ENCODE data around the gene EXOC6B. TPM values are rescaled to one million over a fixed set of nuclear protein-coding genes. Genes with fewer than 3 reads are reported as not detected.

The EXOC6B gene
- total and polyA plus RNA-seq, 11 donors: 18.4 to 192 (median 143) TPM

DNA sequence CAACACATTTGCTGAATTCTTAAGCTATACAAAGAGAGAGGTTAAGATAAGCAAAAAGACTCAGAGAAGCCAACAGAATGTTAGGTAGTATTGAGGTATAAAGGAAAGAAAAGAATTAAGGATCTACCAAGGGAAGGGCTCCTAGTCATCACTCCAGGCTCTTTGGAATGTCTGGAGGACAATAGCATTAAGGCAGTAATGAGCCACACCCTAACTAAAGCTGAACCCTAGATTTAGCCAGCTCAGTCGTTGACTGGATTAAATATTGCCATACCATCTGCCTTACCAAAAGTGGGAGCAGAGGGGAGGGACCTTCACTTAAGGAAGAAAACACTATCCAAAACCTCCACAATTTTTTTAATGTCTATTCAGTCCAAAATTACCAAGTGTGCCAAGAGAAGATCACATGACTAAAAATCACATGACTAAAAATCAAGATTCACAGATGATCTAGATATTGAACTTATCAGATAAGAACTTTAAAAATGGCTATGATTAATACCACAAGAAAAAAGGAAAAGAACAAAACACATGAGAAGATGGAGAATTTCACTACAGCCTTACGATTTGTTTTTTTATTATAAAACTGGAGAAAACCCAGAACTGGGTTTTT, 59.7 kb downstream of the EXOC6B start:
- Histone ChIP-seq H3K27me3 (no peaks in the 10 kb centered on the region), H3K27ac (no peak overlapping the region), H3K9me3 (peaks cover 0 to 24% (median 13%) of the 10 kb centered on the region in 12 donors), H3K4me1 (peaks cover 0 to 7% (median 0%) of the 10 kb centered on the region in 12 donors), H3K36me3 (peaks cover 0 to 13% (median 0%) of the 10 kb centered on the region in 9 donors), H3K4me3 (no peak overlapping the region)
- TF ChIP-seq, protein P1, sequence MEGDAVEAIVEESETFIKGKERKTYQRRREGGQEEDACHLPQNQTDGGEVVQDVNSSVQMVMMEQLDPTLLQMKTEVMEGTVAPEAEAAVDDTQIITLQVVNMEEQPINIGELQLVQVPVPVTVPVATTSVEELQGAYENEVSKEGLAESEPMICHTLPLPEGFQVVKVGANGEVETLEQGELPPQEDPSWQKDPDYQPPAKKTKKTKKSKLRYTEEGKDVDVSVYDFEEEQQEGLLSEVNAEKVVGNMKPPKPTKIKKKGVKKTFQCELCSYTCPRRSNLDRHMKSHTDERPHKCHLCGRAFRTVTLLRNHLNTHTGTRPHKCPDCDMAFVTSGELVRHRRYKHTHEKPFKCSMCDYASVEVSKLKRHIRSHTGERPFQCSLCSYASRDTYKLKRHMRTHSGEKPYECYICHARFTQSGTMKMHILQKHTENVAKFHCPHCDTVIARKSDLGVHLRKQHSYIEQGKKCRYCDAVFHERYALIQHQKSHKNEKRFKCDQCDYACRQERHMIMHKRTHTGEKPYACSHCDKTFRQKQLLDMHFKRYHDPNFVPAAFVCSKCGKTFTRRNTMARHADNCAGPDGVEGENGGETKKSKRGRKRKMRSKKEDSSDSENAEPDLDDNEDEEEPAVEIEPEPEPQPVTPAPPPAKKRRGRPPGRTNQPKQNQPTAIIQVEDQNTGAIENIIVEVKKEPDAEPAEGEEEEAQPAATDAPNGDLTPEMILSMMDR (IDR thresholded peaks at IDR 0.05): no peak
- no peak for TF ChIP-seq POLR2A (IDR thresholded peaks at IDR 0.05)
- 70 to 77% (median 72%) methylated on average over 2 of the region's 2 CpGs for WGBS, 4 donors
- peak in 1 of 4 donors; percentile 12 for ATAC-seq
- intact Hi-C loops (cut with DNase I): loop anchor here in 1 of 10 donors (2.0 kb wide), 1 partner anchor 95 kb away; no protein-coding TSS in a partner anchor
- no peak for DNase-seq

DNA sequence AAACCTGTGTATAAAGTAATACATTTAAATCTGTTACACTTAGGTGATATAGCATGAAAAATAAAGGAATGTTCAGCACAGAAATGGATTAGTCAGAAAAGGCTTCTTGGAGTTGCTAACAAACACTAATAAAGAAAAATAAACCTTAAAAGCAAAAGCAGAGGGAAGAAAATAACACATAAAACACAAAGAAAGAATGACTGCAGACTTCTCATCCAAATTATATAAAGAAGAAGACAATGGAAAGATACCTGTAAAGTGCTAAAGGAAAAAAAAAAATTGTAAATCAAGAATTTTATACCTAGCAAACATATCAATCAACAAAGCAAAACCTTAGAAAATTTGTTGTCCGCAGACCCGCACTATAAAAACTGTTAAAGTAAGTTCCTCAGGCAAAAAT, 63.6 kb downstream of the EXOC6B start:
- WGBS, 4 donors: 96 to 98% (median 97%) methylated on average over 2 of the region's 2 CpGs
- no peak for DNase-seq
- no peak for ATAC-seq
- TF ChIP-seq, protein P1 (IDR thresholded peaks at IDR 0.05): no peak
- TF ChIP-seq POLR2A (IDR thresholded peaks at IDR 0.05): no peak
- Histone ChIP-seq H3K4me3 (no peak overlapping the region), H3K4me1 (peaks cover 0 to 25% (median 8%) of the 10 kb centered on the region in 12 donors), H3K27me3 (no peaks in the 10 kb centered on the region), H3K27ac (no peak overlapping the region), H3K36me3 (peaks cover 0 to 19% (median 0%) of the 10 kb centered on the region in 9 donors), H3K9me3 (peaks cover 0 to 27% (median 13%) of the 10 kb centered on the region in 12 donors)
- intact Hi-C loops (cut with DNase I): no loop called here

DNA sequence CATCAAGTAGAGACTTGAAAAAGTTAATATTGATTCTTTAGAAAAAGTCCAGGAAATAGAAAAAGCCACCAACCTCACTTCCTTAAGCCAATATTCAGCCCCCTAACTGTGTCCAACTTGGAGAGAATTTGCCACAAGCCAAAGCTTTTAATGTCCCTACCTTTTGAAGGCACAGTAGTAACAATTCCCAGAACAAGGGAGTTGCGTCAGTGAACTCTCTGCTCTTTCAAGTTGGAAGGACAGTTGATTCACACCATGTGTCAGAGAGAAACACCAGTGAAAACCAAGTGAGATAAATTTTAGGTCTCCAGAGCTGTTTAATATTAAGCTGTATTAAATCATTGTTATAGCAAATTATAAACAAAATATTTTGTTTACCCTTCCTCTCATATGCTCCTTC, 66.1 kb downstream of the EXOC6B start:
- no peaks in the 10 kb centered on the region for H3K27me3 ChIP-seq
- H3K4me1 ChIP-seq: peaks cover 3 to 42% (median 25%) of the 10 kb centered on the region in 12 donors
- TF ChIP-seq, protein P1 (IDR thresholded peaks at IDR 0.05): no peak
- no peak for TF ChIP-seq POLR2A (IDR thresholded peaks at IDR 0.05)
- H3K4me3 ChIP-seq: peak overlapping the region in 2 of 12 donors; percentile 5 to 19
- 53 to 68% (median 64%) methylated on average over 1 of the region's 1 CpG for WGBS, 4 donors
- peak; percentile 79 to 84 (median 82) for ATAC-seq
- peaks cover 0 to 19% (median 0%) of the 10 kb centered on the region in 9 donors for H3K36me3 ChIP-seq
- intact Hi-C loops (cut with DNase I): loop anchor here in 1 of 10 donors (10.0 kb wide), 1 partner anchor 1225 kb away; no protein-coding TSS in a partner anchor
- DNase-seq: no peak
- H3K27ac ChIP-seq: peak overlapping the region; percentile 47 to 81 (median 64)
- H3K9me3 ChIP-seq: peaks cover 0 to 27% (median 13%) of the 10 kb centered on the region in 12 donors

DNA sequence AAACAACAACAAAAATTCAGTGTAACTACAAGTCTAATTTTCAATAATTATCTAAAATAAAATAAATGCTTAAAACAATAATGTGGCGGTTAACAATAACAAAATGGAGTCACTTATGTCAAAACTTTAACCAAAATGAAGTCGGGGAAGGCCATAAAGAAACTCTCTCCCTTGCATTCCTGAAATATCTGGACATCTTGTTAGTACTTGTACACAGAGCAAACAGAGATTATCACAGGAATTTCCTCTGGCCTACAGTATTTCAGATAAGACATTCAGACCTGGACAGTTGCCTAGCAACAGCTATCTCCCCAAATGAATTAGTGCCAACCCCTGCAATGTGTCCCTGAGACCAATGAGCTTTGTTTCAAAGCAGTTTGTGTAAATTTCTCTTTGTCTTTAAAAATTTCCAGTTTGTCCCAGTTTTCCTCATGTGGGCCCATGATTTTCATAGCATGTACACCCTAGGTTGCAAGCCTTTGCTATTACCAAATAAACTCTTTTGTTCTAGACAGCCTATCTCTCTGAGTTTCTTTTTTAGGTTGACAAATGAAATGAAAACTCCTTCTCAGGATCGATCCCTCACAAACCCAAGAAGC, 68.6 kb downstream of the EXOC6B start:
- no peaks in the 10 kb centered on the region for H3K27me3 ChIP-seq
- peaks cover 3 to 42% (median 25%) of the 10 kb centered on the region in 12 donors for H3K4me1 ChIP-seq
- peak; percentile 54 to 70 (median 68) for ATAC-seq
- DNase-seq: peak in 2 of 5 donors; percentile 40 to 41
- no peak for TF ChIP-seq POLR2A (IDR thresholded peaks at IDR 0.05)
- TF ChIP-seq, protein P1 (IDR thresholded peaks at IDR 0.05): no peak
- peak overlapping the region in 10 of 12 donors; percentile 6 to 81 (median 40) for H3K27ac ChIP-seq
- peaks cover 0 to 15% (median 7%) of the 10 kb centered on the region in 12 donors for H3K9me3 ChIP-seq
- H3K4me3 ChIP-seq: no peak overlapping the region
- intact Hi-C loops (cut with DNase I): loop anchor here in 1 of 10 donors (10.0 kb wide), 1 partner anchor 1222 kb away; no protein-coding TSS in a partner anchor
- H3K36me3 ChIP-seq: peaks cover 0 to 7% (median 0%) of the 10 kb centered on the region in 9 donors
- 44 to 49% (median 47%) methylated on average over 3 of the region's 3 CpGs for WGBS, 4 donors

Data from heart left ventricle (tissue), 16 donors.